ENCODE results near the gene RASGRP1.

RASGRP1 gene

DNA sequence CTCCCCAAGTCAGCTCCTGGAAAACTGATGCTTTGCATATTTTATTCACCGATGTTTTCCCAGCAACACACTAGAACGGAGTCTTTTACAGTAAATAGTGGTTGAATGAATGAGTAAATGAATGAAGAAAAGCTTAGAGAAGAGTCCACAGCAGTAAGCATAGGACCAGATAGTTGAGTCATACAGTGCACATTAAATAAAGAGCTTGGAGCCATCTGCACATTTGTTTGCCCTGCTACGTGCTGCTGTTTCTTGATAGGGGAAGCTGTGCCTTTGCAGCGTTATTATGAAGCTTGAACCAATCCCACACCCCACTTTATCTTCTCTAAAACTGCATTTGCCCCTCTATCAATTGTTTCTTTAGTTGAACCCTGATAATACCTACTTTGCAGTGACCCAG is 109.5 kb downstream of the RASGRP1 start:
- Histone ChIP-seq H3K4me1 (ENCODE audit: insufficient read depth, low read length, severe bottlenecking) (peaks cover 24% of the 10 kb centered on the region), H3K9ac (ENCODE audit: low read length) (peak overlapping the region; percentile 93), H3K27ac (ENCODE audit: low read depth, low read length, poor library complexity, severe bottlenecking) (no peak overlapping the region), H3K27me3 (ENCODE audit: insufficient read depth, low read length) (no peaks in the 10 kb centered on the region), H4K20me1 (ENCODE audit: insufficient read depth, low read length) (no peaks in the 10 kb centered on the region), H3K9me3 (ENCODE audit: low read length) (no peaks in the 10 kb centered on the region), H3K36me3 (ENCODE audit: insufficient read depth, low read length) (peaks cover 4% of the 10 kb centered on the region), H2AFZ (ENCODE audit: low read length) (no peak overlapping the region), H3K79me2 (ENCODE audit: insufficient read depth, low read length) (peaks cover 53% of the 10 kb centered on the region), H3K4me3 (ENCODE audit: low read depth, low read length, poor library complexity, severe bottlenecking) (peak overlapping the region; percentile 90), H3F3A (ENCODE audit: insufficient read depth, low read length) (no peaks in the 10 kb centered on the region), H3K4me2 (ENCODE audit: low read length) (peak overlapping the region; percentile 99), H3K9me2 (ENCODE audit: low read depth, low read length) (no peaks in the 10 kb centered on the region)
- no peak for TF ChIP-seq EZH2 (IDR thresholded peaks at IDR 0.05; ENCODE audit: borderline replicate concordance, low read length)
- TF ChIP-seq, protein P1, sequence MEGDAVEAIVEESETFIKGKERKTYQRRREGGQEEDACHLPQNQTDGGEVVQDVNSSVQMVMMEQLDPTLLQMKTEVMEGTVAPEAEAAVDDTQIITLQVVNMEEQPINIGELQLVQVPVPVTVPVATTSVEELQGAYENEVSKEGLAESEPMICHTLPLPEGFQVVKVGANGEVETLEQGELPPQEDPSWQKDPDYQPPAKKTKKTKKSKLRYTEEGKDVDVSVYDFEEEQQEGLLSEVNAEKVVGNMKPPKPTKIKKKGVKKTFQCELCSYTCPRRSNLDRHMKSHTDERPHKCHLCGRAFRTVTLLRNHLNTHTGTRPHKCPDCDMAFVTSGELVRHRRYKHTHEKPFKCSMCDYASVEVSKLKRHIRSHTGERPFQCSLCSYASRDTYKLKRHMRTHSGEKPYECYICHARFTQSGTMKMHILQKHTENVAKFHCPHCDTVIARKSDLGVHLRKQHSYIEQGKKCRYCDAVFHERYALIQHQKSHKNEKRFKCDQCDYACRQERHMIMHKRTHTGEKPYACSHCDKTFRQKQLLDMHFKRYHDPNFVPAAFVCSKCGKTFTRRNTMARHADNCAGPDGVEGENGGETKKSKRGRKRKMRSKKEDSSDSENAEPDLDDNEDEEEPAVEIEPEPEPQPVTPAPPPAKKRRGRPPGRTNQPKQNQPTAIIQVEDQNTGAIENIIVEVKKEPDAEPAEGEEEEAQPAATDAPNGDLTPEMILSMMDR (IDR thresholded peaks at IDR 0.05; ENCODE audit: low read length), result no peak

DNA sequence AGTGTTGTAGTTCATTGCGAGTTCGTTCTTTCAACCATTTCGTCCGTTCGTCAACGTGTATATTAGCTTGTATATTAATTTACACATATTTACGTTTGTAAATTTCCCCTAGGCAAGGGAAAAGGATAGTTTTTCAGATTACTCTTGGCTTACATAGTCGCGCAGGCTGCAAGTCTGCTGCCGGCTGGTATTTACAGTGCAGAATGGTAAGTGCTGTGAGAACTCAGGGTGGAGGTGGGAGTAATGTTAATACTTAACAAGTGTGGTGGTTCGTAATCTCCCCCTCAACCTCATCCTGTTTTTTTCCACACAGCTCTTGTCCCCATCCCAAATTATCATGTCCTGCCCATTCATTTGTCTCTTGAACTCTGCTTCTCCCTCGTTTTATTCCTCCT is 109.9 kb downstream of the RASGRP1 start:
- Histone ChIP-seq H3K4me1 (ENCODE audit: insufficient read depth, low read length, severe bottlenecking) (peaks cover 24% of the 10 kb centered on the region), H4K20me1 (ENCODE audit: insufficient read depth, low read length) (no peaks in the 10 kb centered on the region), H3K27ac (ENCODE audit: low read depth, low read length, poor library complexity, severe bottlenecking) (peak overlapping the region; percentile 65), H3K27me3 (ENCODE audit: insufficient read depth, low read length) (no peaks in the 10 kb centered on the region), H3K4me3 (ENCODE audit: low read depth, low read length, poor library complexity, severe bottlenecking) (peak overlapping the region; percentile 90), H3K9me2 (ENCODE audit: low read depth, low read length) (no peaks in the 10 kb centered on the region), H3K4me2 (ENCODE audit: low read length) (peak overlapping the region; percentile 99), H3F3A (ENCODE audit: insufficient read depth, low read length) (no peaks in the 10 kb centered on the region), H3K79me2 (ENCODE audit: insufficient read depth, low read length) (peaks cover 49% of the 10 kb centered on the region), H3K36me3 (ENCODE audit: insufficient read depth, low read length) (peaks cover 4% of the 10 kb centered on the region), H3K9me3 (ENCODE audit: low read length) (no peaks in the 10 kb centered on the region), H3K9ac (ENCODE audit: low read length) (peak overlapping the region; percentile 93), H2AFZ (ENCODE audit: low read length) (no peak overlapping the region)
- TF ChIP-seq EZH2 (IDR thresholded peaks at IDR 0.05; ENCODE audit: borderline replicate concordance, low read length), result no peak
- TF ChIP-seq, protein P1 (IDR thresholded peaks at IDR 0.05; ENCODE audit: low read length), result no peak

DNA sequence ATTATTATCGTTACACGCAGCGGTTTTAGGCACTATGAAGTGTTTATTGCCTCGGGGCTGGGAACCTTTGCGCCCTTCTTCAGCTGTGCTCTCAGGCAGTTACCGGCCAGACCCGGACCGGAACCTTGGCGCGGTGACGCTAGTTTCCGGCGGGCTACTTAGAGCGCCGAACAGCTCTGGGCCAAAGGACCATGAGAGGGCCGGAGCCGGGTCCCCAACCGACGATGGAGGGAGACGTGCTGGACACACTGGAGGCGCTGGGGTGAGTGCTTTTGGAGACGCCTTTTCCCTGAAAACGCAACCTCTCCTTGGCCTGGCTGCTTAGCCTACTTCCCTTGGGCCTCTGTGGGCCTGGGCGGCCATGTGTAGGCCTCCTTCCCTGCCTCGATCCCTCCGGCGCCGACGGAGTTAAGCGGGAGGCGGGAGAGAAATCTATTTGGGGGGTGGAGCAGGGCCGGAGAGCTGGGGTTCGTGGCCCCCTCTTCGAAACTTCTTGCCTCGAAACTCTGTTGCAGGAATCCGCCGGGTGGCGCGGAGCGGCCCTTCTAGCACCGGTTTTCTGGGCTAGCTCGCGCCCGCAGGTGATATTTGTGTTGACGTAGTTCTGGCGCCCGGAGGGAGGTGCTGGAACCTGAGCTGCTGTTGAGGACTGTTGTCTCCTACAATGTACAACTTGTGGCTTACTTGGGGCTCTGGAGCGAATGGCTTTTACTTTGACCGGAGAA is 110.5 kb downstream of the RASGRP1 start, which contains the start of gene FAM98B:
Gene FAM98B, plus strand, starts transcription at position 157 of the 725 bp plus-strand sequence. Its CDS starts 35 bp downstream, at position 192.
- peaks cover 24% of the 10 kb centered on the region for H3K4me1 ChIP-seq (ENCODE audit: insufficient read depth, low read length, severe bottlenecking)
- H3K9ac ChIP-seq (ENCODE audit: low read length), result peak within 1 kb of the TSS; percentile 93
- no peaks in the 10 kb centered on the region for H4K20me1 ChIP-seq (ENCODE audit: insufficient read depth, low read length)
- no peaks in the 10 kb centered on the region for H3K27me3 ChIP-seq (ENCODE audit: insufficient read depth, low read length)
- H3K79me2 ChIP-seq (ENCODE audit: insufficient read depth, low read length), result peaks cover 46% of the 10 kb centered on the region
- H3K27ac ChIP-seq (ENCODE audit: low read depth, low read length, poor library complexity, severe bottlenecking), result peak within 1 kb of the TSS; percentile 65
- no peak for TF ChIP-seq EZH2 (IDR thresholded peaks at IDR 0.05; ENCODE audit: borderline replicate concordance, low read length)
- TF ChIP-seq, protein P1 (IDR thresholded peaks at IDR 0.05; ENCODE audit: low read length), result no peak; the same call in 1 of the 2 replicates
- H2AFZ ChIP-seq (ENCODE audit: low read length), result peak within 1 kb of the TSS; percentile 96
- peaks cover 4% of the 10 kb centered on the region for H3K36me3 ChIP-seq (ENCODE audit: insufficient read depth, low read length)
- H3F3A ChIP-seq (ENCODE audit: insufficient read depth, low read length), result no peaks in the 10 kb centered on the region
- no peaks in the 10 kb centered on the region for H3K9me3 ChIP-seq (ENCODE audit: low read length)
- peak within 1 kb of the TSS; percentile 90 for H3K4me3 ChIP-seq (ENCODE audit: low read depth, low read length, poor library complexity, severe bottlenecking)
- H3K9me2 ChIP-seq (ENCODE audit: low read depth, low read length), result no peaks in the 10 kb centered on the region
- H3K4me2 ChIP-seq (ENCODE audit: low read length), result peak within 1 kb of the TSS; percentile 99
